HFFc6 (cell line): ENCODE results near the gene CAPN12. TPM values are rescaled to one million over a fixed set of nuclear protein-coding genes. Genes with fewer than 3 reads are reported as not detected.
A peak's percentile ranks its signal among the peaks of the same experiment; 100 is the strongest.

ENCODE experiments used
- DNase-seq: peaks from one replicate; pipeline ENCODE4 v3.0.0-alpha.2; 2018
- H3K27ac Mint-ChIP-seq: 2 replicates; pipeline ENCODE4 v1.8.0; 2020; ENCODE audit warnings: mild to moderate bottlenecking, mixed read lengths
- H3K27me3 Mint-ChIP-seq: 2 replicates; pipeline ENCODE4 v1.8.0; 2021; ENCODE audit warnings: mild to moderate bottlenecking, moderate library complexity, mixed read lengths; ENCODE audit not compliant: insufficient read depth
- H3K36me3 Mint-ChIP-seq: 2 replicates; pipeline ENCODE4 v1.8.0; 2021; ENCODE audit warnings: low read depth, mixed read lengths
- H3K4me1 Mint-ChIP-seq: 2 replicates; pipeline ENCODE4 v1.8.0; 2020; ENCODE audit warnings: low read depth, mixed read lengths
- H3K4me3 Mint-ChIP-seq: 2 replicates; pipeline ENCODE4 v1.8.0; 2020; ENCODE audit warnings: mild to moderate bottlenecking, moderate library complexity, mixed read lengths
- H3K9me3 Mint-ChIP-seq: 2 replicates; pipeline ENCODE4 v1.8.0; 2020; ENCODE audit warnings: mild to moderate bottlenecking, mixed read lengths
- total RNA-seq, 6 experiments: library from RNA; stranded (reverse); fragmentation: NEBNext Ultra II Directional; extraction: Animal tissue kit (Norgen Biotek cat#: 25700); gene quantifications; 2 replicates in 1 of 6; 3 replicates in 5 of 6; pipeline ENCODE4 v1.2.3, GENCODE V29; 2021
- TF ChIP-seq, protein P1 (sequence below): fragments of 200-600 bp; sonication (generic); IDR thresholded peaks from 2 replicates; pipeline ENCODE4 v1.5.0; 2021; ENCODE audit warnings: antibody characterized with exemption, mild to moderate bottlenecking

CAPN12 gene
- total RNA-seq, 6 experiments from 2014 or later: 0.09 to 0.45 (median 0.19) TPM

DNA sequence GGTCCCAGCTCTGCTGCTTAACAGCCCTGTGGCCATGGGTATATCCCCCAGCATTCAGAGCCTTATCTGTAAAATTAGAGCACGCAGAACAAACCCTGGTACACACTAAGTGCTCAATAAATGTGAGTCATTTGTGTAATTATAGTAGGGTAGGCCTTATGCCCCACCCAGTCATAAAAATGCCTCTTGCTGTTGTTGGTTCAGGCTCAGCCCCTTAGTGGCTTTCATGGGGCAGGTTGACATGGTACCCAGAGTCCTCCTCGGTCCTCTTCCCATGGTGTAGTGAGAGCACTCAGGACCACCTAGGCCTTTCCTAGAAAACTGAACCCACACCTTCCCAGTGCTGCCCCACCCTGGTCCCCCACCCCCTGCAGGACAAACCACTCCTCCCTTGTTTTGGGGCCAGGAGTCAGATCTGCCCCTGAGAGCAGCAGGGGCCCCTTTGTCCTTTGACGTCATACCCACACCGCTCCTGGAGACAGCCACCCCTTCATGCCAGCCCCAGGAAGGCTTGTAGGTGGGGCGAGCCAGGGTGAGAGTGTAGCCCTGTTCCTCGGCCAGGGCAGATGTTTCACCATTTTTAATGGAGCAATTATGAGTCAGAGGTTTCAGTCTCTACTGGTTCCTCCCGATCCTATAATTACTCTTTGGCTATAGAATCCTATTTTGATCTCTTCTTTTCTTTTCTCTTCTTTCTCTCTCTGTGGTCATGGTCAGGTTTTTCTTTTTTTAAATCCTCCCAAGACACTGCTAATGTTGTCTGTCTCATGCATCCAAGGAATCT, 60.0 kb downstream of the CAPN12 start:
- Mint-ChIP-seq H3K4me3 (peak overlapping the region; percentile 71), H3K9me3 (no peaks in the 10 kb centered on the region), H3K36me3 (peaks cover 52% of the 10 kb centered on the region), H3K27ac (peak overlapping the region; percentile 100), H3K4me1 (peaks cover 98% of the 10 kb centered on the region), H3K27me3 (peaks cover 14% of the 10 kb centered on the region)
- peak; percentile 94 for DNase-seq
- TF ChIP-seq, protein P1, sequence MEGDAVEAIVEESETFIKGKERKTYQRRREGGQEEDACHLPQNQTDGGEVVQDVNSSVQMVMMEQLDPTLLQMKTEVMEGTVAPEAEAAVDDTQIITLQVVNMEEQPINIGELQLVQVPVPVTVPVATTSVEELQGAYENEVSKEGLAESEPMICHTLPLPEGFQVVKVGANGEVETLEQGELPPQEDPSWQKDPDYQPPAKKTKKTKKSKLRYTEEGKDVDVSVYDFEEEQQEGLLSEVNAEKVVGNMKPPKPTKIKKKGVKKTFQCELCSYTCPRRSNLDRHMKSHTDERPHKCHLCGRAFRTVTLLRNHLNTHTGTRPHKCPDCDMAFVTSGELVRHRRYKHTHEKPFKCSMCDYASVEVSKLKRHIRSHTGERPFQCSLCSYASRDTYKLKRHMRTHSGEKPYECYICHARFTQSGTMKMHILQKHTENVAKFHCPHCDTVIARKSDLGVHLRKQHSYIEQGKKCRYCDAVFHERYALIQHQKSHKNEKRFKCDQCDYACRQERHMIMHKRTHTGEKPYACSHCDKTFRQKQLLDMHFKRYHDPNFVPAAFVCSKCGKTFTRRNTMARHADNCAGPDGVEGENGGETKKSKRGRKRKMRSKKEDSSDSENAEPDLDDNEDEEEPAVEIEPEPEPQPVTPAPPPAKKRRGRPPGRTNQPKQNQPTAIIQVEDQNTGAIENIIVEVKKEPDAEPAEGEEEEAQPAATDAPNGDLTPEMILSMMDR: 0 out of 2 replicates have a peak, but pooled peaks have one; percentile 23

DNA sequence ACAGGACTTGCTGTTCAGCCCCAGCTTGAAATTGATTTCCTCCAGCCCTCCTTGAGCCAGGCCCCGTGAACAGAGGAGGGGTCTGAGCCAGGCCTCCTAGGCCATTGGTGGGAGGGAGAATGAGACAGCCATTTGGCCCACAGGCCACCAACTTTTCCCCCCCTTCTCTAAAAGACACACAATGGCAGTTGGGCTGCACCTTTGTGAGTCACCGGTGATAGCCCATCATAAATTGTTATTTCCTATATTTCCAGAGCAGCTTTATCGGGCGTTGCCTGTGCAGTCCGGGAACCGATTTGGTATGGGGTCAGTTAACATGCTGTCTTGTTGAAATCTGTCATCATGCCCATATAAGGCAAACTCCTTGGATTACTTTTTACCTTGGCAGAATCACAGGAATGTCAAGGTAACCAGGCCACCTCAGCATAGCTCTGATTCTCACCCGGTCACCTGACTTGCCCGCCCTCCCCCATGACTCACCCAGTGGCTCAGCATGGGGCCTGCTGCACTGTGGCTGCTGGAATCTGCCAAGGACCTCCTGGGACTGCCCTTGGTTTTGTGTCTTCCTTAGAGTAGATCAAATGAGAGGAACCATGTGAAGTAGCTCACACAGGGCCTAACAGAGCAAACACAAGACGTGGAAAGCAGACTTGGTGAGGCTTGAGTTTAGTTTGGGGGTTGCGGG, 60.7 kb downstream of the CAPN12 start:
- Mint-ChIP-seq H3K4me1 (peaks cover 98% of the 10 kb centered on the region), H3K27ac (peak overlapping the region; percentile 100), H3K9me3 (no peaks in the 10 kb centered on the region), H3K4me3 (peak overlapping the region; percentile 71), H3K36me3 (peaks cover 50% of the 10 kb centered on the region), H3K27me3 (peaks cover 14% of the 10 kb centered on the region)
- DNase-seq: peak; percentile 88
- TF ChIP-seq, protein P1: no peak

DNA sequence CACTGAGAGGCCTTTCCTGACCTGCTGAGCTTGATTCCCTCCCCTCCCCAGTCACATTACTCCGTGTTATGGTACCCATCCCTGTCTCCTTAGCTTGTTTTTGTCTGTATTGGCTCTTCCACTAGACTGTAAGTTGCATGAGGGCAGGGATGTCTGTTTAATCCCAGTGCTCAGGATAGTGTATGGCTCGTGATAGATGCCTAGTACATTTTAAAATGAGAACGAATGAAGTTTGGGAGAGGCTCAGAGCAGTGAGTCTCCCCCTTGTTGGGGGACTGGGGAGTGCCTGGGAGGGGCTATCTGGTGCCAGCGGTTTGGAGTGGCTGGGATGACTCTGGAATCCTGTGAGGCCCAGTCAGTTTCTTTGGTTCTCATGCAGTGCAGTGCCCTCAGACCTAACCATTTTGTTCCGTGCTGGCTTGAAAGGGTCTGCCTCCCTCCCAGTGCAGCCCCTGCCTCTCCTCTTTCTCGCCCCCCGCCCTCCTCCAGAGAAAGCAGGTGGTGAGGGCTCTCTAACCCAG, 61.3 kb downstream of the CAPN12 start:
- Mint-ChIP-seq H3K27ac (peak overlapping the region; percentile 100), H3K4me1 (peaks cover 99% of the 10 kb centered on the region), H3K9me3 (no peaks in the 10 kb centered on the region), H3K36me3 (peaks cover 54% of the 10 kb centered on the region), H3K27me3 (peaks cover 14% of the 10 kb centered on the region), H3K4me3 (peak overlapping the region; percentile 71)
- DNase-seq: no peak
- TF ChIP-seq, protein P1: no peak

DNA sequence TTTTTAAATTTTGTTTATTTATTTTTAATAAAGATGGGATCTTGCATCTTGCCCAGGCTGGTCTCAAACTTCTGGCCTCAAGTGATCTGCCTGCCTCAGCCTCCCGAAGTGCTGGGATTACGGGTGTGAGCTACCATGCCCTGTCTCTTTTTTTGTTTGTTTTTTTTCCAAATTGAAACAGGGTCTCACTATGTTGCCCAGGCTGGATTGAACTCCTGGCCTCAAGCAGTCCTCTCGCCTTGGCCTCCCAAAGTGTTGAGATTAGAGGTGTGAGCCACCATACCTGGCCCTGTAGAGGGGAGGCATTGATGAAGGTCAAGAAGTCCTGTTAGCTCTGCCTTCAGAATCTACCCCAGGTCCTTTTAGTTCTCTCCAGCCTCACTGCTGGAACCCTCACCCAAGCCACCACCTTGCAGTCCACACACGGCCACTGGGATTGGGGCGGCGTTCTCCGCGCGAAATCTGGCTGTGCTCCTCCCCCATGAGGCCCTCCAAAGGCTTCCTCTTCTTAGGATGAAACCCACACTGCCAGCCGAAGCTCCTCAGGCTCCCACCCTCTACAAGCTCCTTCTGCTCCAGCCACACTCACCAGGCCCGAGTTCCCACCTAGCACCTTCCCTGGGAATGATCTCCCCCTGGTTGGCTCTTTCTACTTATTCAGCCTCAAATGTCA, 61.9 kb downstream of the CAPN12 start:
- H3K4me3 Mint-ChIP-seq: peak overlapping the region; percentile 71
- no peak for DNase-seq
- H3K9me3 Mint-ChIP-seq: no peaks in the 10 kb centered on the region
- peaks cover 99% of the 10 kb centered on the region for H3K4me1 Mint-ChIP-seq
- TF ChIP-seq, protein P1: no peak
- peaks cover 14% of the 10 kb centered on the region for H3K27me3 Mint-ChIP-seq
- H3K27ac Mint-ChIP-seq: peak overlapping the region; percentile 100
- peaks cover 48% of the 10 kb centered on the region for H3K36me3 Mint-ChIP-seq

Other genes with a start within 250 kb of the CAPN12 start
- gene MAP4K1, start 126.5 kb downstream of the CAPN12 start, total RNA-seq: under 1 TPM in 3 of 6 experiments, not detected in 3; 0.27 to 0.74 (median 0.28) TPM
- gene EIF3K, start 125.3 kb downstream of the CAPN12 start, total RNA-seq: 100 to 1,000 TPM; 227 to 241 (median 238) TPM
- 1,000 to 10,000 TPM in 5 of 6 experiments, 100 to 1,000 TPM in 1; 972 to 1,299 (median 1,250) TPM for gene ACTN4, start 96.8 kb downstream of the CAPN12 start, total RNA-seq
- gene LGALS7, start 29.0 kb upstream of the CAPN12 start, total RNA-seq: not detected
- gene LGALS7B, start 44.7 kb upstream of the CAPN12 start, total RNA-seq: not detected
- gene LGALS4, start 68.5 kb upstream of the CAPN12 start, total RNA-seq: under 1 TPM in 1 of 6 experiments, not detected in 5; 0.43 TPM
- 10 to 100 TPM; 35.5 to 48.5 (median 45.6) TPM for gene ECH1, start 87.3 kb upstream of the CAPN12 start, total RNA-seq
- 100 to 1,000 TPM; 337 to 467 (median 441) TPM for gene HNRNPL, start 105.5 kb upstream of the CAPN12 start, total RNA-seq
- 1 to 10 TPM in 5 of 6 experiments, under 1 TPM in 1; 0.69 to 3.5 (median 1.7) TPM for gene RINL, start 133.8 kb upstream of the CAPN12 start, total RNA-seq
- 10 to 100 TPM; 34.9 to 36.4 (median 35.6) TPM for gene SIRT2, start 155.1 kb upstream of the CAPN12 start, total RNA-seq
- 10 to 100 TPM; 21.8 to 23.4 (median 22.9) TPM for gene NFKBIB, start 155.5 kb upstream of the CAPN12 start, total RNA-seq
- under 1 TPM in 1 of 6 experiments, not detected in 5; 0.16 TPM for gene CCER2, start 167.7 kb upstream of the CAPN12 start, total RNA-seq
- gene SARS2, start 186.3 kb upstream of the CAPN12 start, total RNA-seq: 10 to 100 TPM; 18.7 to 25.1 (median 22.7) TPM
- gene MRPS12, start 186.5 kb upstream of the CAPN12 start, total RNA-seq: 10 to 100 TPM; 58.3 to 75.0 (median 62.2) TPM
- 10 to 100 TPM; 17.5 to 21.5 (median 18.7) TPM for gene FBXO17, start 231.3 kb upstream of the CAPN12 start, total RNA-seq